Heart left ventricle (tissue), 13 donors: ENCODE data around the gene SH3BP1.
A peak's percentile ranks its signal among the peaks of the same experiment; 100 is the strongest.

ENCODE experiments used
- CTCF ChIP-seq, 12 donors: fragments of 200-600 bp; sonication (generic) in 4 of 12; IDR thresholded peaks; one replicate each; pipeline versions ENCODE4 v1.5.0 to v1.8.0; 2018 to 2022; ENCODE audit warnings: antibody characterized with exemption in 12 of 12, mild to moderate bottlenecking in 5 of 12
- POLR2A ChIP-seq, 2 donors: fragments of 450-650 bp; IDR thresholded peaks; one replicate each; pipeline ENCODE4 v1.6.1; 2017; ENCODE audit warnings: antibody characterized with exemption in 2 of 2, mild to moderate bottlenecking in 2 of 2, moderate library complexity in 2 of 2
- donor health status: ischemic (EF 13 %, LVEDD 7.1; RV severe dilation, severe dysfunction).
- donor health status: DM: no; HTN: yes; CAD: no.
- donor health status: DM: no; HTN: no; CAD: no.
- donor health status: ischemic (EF 25% LVEDD 6.9; RV normal size, moderate dysfunction).
- donor health status: ischemic (EF 25% LVEDD 5.7; RV mildly dilated, moderate dysfunction).
- donor health status: ischemic (EF 35%, LVEDD 5.7; RV mildly dilated, moderate dysfunction).
- donor health status: nonischemic (EF 11% LVEDD 7.7; RV severe dilation, severe dysfunction).
- donor health status: DM: yes; HTN: yes; CAD: no.
- donor health status: PGD.
- donor health status: ischemic (EF 29% LVEDD 5.4; RV normal size, mild dysfunction).
- donor health status: nonischemic (EF 23%, LVEDD 6.1; RV moderate dilation, normal function).

- TF ChIP-seq CTCF (IDR thresholded peaks at IDR 0.05): peak; percentile 75 to 91 (median 84)
- no peak for TF ChIP-seq POLR2A (IDR thresholded peaks at IDR 0.05)
Observed at GRCh38 chr22:37623075-37624016, 16.1 kb upstream of the SH3BP1 start.
